ENCODE results near the gene PIK3CD.
"Not testable (repeated sequence)": the region's sequence is repeated elsewhere in the genome, so short reads cannot be mapped to it uniquely, and the experiment has no call there.

PIK3CD gene

GRCh38 chr1:9736241-9736640, 84.7 kb downstream of the PIK3CD start:
- no peak for DNase-seq (ENCODE audit: low read depth)

- no peak for DNase-seq (ENCODE audit: low read depth)
Observed at GRCh38 chr1:9737057-9737456, 85.5 kb downstream of the PIK3CD start.

DNA sequence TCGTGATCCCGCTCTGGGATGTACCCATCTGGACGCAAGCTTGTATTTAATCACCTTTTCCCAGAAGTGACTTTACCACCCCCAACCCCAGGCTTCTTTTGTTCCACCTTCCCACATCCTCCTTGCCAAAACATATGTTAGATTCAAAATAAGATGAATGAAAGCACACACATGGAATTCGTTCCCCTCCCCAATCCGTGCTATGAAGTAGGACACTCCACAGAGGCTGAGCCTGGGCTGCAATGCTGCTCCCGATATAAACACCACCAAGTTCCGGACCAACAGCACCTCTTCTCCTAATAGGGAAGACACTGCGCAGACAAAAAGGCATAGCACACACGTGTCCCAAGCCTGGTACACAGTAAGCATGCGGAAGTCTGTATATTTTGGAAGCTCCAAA, 86.1 kb downstream of the PIK3CD start:
- no peak for DNase-seq (ENCODE audit: low read depth)

GRCh38 chr1:9744106-9744799, 92.7 kb downstream of the PIK3CD start:
- DNase-seq (ENCODE audit: low read depth): no peak

GRCh38 chr1:9746211-9746610, 94.7 kb downstream of the PIK3CD start:
- DNase-seq (ENCODE audit: low read depth): peak; percentile 63

DNA sequence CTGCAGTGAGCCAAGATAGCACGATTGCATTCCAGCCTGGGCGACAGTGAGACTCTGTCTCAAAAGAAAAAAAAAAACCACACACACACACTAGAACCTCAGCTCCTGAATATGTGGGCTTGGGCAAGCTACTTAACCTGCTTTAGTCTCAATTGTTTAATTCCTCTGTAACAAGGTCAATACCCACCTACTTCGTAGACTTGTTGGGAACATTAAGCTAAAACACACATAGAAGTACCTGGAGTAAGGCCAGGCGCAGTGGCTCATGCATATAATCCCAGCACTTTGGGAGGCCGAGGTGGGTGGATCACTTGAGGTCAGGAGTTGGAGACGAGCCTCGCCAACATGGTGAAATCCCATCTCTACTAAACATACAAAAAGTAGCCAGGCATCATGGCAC, 95.1 kb downstream of the PIK3CD start:
- peak; percentile 16 for DNase-seq (ENCODE audit: low read depth)

DNA sequence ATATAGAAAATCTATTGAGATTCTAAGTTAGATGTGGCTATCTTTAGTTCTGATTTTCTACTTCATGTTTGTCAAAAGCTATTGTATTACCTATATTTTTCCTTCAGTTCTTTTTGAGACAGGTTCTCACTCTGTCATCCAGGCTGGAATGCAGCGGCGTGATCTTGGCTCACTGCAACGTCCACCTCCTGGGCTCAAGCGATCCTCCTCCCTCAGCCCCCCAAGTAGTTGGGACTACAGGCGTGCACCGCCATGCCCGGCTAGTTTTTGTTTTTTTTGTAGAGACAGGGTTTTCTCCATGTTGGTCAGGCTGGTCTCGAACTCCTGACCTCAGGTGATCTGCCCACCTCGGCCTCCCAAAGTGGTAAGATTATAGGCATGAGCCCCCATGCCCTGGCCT, 96.9 kb downstream of the PIK3CD start:
- DNase-seq (ENCODE audit: low read depth): not testable (repeated sequence)

DNA sequence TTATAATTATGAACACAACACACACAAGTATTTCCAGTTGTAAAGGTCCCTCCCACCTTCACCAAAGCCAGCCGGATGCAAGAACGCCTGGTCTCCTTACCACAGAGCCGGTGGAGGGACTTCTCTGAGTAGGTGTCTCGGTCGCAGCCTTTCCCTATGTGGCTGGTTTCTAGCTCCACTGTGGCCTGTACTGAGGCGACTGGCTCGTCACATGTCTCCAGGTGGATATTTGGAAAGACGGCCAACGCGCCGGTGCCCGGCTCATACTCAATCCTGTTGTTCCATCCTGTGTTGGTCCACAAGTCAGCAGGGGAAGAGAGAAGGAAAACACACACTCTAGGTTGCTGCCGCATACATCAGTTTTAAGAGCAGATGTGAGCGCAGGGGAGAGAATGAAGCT, 97.8 kb downstream of the PIK3CD start:
- no peak for DNase-seq (ENCODE audit: low read depth)

GRCh38 chr1:9751971-9752370, 100.4 kb downstream of the PIK3CD start:
- DNase-seq (ENCODE audit: low read depth): no peak

GRCh38 chr1:9753121-9753531, 101.6 kb downstream of the PIK3CD start:
- peak; percentile 74 for DNase-seq (ENCODE audit: low read depth)

GRCh38 chr1:9755441-9755995, 104.0 kb downstream of the PIK3CD start:
- no peak for DNase-seq (ENCODE audit: low read depth)

DNA sequence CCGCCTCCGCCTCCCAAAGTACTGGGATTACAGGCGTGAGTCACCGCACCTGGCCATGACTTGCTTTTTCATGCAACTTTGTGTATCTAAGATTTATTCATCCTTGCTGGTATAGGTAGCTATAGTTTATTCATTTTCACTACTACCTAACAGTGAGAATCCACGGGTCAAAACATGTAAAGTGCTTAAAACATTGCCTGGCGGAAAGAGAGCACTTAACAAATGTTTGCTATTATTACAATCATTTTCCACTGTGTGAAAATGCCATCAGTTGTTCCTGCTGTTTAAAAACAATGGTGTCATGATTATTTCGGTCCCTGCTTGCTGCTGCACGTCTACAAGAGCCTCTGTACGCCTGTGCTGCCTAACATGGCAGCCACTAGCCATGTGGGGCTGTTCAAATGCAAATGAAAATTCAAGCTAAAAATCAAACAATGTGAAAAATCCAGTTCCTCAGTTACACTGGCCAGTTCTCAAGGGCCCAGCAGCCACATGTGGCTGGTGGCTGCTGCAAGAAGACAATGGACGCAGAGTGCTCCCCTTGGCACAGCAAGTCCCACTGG, 107.1 kb downstream of the PIK3CD start:
- no peak for DNase-seq (ENCODE audit: low read depth)

GRCh38 chr1:9759939-9760338, 108.4 kb downstream of the PIK3CD start:
- DNase-seq (ENCODE audit: low read depth): no peak

DNA sequence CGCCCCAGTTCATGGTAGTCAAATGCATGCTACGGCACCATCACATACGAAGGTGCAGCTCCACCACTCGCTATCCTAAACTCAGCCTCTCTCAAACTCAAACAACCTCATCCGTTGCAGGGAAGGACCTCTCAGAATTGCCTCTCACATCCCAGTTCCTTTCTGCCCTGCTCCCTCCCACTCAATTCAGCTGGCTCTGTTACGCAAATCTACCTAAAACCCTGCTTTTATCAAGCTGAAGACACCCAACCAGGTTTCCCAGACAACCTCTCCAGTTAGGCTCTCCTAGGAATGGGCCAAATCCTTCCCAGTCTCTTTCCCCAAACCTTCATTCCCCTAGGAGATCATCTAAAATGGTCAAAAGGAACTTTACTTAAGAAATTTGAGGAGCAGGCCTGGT, 109.3 kb downstream of the PIK3CD start:
- DNase-seq (ENCODE audit: low read depth): no peak

DNA sequence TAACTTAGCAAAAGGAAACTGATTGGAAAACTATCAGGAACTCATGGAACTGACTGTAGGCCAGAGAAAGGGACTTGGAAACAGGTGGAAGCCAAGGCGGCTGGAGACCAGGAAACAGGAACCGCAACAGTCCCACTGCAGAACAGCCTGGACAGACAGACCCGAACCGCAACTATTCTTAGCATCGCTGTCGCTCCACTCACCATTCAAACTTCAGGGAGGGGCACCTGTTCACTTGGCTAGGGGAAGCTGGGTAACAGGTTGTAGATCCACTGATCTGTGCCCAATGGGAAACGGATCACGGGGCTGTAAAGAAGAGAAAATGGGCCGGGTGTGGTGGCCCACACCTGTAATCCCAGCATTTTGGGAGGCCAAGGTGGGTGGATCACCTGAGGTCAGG, 110.3 kb downstream of the PIK3CD start:
- DNase-seq (ENCODE audit: low read depth): no peak

DNA sequence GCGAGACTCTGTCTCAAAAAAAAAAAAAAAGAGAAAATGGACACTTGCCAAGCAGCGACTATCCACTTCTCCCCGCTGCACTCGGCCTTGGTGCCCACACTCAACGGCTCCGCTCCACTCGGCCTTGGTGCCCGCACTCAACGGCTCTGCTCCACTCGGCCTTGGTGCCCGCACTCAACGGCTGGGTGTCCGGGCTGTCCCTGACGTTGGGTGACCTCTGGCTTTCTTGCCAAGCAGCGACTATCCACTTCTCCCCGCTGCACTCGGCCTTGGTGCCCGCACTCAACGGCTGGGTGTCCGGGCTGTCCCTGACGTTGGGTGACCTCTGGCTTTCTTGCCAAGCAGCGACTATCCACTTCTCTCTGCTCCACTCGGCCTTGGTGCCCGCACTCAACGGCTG, 110.9 kb downstream of the PIK3CD start:
- not testable (repeated sequence) for DNase-seq (ENCODE audit: low read depth)

DNA sequence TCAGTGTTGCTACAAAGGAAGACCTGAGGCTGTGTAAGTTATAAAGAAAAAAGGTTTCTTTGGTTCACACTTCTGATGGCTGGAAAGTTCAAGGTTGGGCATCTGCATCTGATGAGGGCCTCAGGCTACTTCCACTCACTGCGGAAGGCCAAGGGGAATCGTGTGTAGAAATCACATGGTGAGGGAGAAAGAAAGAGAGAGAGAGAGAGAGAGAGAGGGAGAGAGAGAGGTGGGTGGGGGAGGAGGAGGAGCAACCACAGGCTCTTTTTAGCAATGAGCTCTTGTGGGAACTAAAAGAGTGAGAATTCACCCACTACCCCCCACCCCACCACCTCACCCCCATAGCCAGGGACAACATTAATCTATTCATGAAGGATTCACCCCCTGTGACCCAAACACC, 112.4 kb downstream of the PIK3CD start:
- no peak for DNase-seq (ENCODE audit: low read depth)

DNA sequence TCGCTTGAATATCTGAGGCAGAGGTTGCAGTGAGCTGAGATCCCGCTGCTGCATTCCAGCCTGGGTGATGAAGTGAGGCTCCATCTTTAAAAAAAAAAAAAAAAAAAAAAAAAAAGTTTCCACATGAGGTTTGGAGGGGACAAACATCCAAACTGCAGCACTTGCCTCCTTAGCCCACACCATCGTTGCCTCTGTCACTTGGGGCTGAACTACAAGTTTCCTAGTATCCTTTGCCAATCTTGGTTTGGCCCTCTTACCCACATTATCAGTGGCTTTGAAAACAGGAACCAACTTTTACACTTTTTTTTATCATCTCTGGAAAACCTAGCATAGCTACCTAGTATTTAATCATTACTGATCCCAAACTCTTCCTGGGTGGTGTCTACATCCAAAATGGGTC, 113.0 kb downstream of the PIK3CD start:
- no peak for DNase-seq (ENCODE audit: low read depth)

DNA sequence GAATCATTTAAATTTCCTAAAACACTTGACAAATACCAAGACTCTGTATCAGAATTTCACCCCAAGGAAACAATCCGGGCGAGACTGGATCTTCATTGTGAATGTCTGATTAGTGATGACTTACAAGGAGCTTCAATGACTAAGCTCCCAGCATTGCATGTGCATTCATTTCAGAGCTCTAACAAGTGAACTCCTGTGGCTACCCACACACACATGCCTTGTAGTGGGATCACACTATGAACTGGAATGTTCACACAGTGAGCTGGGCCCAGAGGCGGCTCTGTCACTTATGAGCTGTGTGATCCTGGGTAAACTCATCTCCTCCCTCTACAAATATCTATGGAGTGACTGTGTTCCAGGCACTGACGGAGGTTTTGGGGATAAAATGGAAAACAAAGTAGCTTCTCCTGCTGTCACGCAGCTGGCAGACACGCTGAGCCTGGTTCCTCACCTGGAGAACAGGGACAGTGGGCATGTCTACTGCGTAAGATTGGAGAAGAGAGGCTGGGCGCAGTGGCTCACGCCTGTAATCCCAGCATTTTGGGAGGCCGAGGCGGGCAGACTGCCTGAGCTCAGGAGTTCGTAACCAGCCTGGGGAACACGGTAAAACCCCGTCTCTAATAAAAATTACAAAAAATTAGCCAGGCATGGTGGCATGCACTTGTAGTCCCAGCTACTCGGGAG, 115.4 kb downstream of the PIK3CD start:
- DNase-seq (ENCODE audit: low read depth): peak; percentile 100

GRCh38 chr1:9767964-9768668, 116.6 kb downstream of the PIK3CD start:
- no peak for DNase-seq (ENCODE audit: low read depth)

DNA sequence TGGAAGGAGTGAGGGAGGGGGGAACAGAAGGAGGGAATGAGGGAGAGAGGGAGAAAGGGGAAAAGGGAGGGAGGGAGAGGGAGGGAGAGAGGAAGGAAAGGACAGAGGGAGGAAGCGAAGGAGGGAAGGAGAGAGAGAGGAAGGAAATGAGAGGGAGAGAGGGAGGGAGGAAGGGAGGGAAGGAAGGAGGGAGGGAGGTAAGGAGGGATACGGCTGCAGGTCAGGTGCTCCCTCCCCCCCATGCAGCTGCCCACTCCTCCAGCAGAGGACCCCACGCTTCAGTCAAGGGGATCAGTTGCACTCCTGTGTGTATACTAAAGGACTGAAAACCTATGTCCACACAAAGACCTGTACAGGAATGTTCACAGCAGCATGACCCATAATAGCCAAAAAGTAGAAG, 117.5 kb downstream of the PIK3CD start:
- DNase-seq (ENCODE audit: low read depth): no peak

DNA sequence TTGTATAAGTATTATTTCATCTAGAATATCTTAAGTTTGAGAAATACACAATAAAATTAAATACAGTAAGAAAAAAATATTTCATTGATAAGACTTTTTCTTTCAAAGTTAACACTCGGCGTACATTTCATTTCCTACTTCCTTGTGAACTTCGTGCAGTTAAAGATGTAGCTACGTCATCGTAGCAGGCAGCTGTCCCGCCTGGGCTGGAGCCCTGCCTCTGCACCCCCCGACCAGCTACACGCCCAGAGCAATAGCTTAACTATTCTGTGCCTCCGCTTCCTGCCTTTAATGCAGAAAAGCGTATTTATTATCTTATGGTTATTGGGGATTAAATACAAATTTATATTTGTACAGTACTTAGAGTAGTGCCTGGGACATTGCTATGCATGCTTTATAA, 118.8 kb downstream of the PIK3CD start:
- no peak for DNase-seq (ENCODE audit: low read depth)

Measured in amniotic epithelial cell (primary cell).